LoVo (cell line): Measurements from ENCODE around the gene HIPK3.
A peak's percentile ranks its signal among the peaks of the same experiment; 100 is the strongest.
"Not testable (repeated sequence)": the region's sequence is repeated elsewhere in the genome, so short reads cannot be mapped to it uniquely, and the experiment has no call there.

Experiments used
- DNase-seq: peaks from one replicate; pipeline ENCODE4 v3.0.0-alpha.2; 2016; ENCODE audit warnings: low spot score

The HIPK3 gene

DNA sequence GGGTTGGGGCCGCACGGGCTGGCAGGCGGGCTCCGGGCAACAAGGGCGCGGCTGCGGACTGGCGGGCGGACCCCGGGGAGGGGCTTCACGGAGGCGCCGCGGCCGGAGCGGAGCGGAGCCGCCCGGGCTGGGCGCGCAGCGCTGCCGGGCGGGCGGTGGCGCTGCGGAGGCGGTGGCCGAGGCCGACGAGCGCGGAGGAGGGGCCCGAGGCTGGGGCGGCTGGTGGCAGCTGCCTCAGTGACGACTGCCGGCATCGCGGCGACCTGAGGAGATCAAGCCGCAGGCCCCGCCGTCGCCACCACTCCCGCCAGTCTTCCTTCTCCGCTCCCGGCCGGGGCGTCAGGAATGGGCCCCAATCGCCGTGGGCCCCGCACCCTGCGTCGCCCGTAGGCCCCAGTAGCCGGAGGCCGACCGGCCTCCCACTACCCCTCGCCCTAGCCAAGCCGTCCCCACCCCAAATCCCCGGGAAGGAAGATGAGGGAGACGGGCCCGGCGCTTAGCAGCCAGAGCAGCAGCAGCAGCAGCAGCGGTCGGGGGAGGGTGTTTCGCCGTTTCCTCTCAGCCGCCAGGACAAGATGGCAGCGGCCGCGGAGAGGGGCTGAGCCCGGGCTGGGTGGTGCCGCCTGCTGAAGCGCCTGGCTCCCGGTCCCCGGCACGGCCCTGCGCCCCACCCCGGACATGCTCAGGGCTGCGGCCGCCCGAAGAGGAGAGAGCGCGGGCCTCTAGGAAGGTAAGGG lies at the start of gene HIPK3:
Gene HIPK3, plus strand, starts transcription at position 222 of the 737 bp plus-strand sequence.
- peak; percentile 88 for DNase-seq

DNA sequence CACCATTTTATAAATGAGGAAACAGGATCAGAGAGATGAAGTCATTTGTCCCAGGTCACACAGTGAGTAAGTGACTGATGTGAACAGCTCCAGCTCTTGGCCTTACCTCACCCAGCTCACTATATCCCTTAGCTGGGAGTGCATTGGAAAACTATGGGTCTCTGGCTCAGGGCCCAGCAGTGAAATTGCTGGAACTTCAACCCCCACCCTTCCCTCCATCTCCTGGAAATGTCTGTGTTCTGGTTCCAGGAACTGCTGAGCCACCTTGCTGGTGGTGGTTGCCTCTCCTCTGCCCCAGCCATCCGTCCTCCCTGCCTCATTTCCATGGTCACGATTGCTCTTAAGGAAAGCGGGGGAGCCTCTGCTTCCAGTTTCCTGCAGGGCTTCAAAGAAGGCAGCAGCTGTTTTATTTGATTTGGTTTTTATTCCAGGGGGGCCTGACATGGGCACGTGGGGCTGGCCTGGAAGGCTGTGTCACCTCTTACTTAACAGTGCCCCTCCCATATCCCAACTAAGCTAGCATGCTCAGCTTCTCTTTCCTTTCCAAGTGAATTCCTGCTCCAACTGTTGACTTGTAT lies 49.7 kb upstream of the HIPK3 start:
- DNase-seq = no peak

DNA sequence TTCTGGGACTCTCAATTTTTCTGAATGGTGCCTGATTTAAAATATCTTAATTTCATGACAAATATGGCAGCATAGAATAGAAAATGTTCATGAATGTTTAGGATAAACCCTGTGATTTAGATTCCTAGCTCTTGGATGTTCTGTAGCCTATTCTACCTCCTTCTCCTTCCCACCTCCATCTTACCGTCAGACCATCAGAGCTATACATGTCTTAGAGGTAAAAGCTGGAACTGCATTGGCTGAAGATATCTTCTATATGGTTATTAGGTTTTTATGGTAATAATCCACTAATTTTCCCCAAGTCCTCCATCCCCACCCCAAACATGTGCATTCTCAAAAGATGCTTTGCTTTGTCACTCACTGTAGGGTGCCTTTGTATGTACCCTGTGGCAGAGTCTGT lies 49.0 kb upstream of the HIPK3 start:
- DNase-seq = no peak

DNA sequence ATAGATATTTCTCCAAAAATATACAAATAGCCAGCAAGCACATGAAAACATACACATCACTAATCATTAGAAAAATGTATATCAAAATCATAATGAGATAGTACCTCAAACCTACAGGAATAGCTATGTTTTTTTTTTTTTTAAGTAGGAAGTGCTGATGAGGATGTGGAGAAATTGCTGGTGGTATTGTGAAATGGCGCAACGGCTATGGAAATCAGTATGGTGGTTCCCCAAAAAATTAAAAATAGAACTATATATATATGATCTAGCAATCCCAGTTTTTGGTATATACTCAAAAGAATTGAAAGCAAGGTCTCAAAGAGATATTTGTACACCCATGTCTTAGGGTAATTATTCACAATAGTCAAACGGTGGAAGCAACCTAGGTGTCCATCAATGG lies 46.0 kb upstream of the HIPK3 start:
- no peak for DNase-seq

DNA sequence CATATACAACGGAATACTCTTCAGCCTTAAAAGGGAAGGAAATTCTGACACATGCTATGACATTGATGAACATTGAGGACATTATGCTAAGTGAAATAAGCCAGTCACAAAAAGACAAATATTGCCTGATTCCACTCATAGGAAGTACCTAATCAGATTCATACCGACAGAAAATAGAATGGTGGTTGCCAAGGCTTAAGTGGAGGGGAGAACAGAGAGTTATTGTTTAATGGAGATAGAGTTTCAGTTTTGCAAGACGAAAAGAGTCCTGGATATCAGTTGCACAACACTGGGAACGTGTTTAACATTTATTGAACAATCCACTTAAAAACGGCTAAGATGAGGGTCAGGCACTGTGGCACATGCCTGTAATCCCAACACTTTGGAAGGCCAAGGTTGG lies 45.6 kb upstream of the HIPK3 start:
- DNase-seq = no peak

DNA sequence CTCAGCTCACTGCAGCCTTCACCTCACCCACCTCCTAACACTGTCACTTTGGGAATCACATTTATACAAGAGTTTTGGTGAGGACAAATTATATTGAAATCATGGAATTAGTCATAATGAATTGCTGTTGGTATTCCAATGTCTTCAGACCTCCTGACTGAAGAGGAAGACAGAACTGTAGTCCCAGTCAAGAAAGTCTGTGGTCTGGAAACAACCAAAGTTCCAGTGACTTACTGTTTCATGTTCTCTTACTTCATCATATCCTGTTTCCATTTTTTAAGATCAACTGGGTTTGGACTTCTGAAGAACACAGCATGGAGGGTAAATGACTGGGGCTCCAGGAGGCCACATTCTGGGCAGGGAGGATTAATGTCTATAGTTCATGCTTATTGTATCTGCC lies 43.0 kb upstream of the HIPK3 start:
- DNase-seq = no peak

DNA sequence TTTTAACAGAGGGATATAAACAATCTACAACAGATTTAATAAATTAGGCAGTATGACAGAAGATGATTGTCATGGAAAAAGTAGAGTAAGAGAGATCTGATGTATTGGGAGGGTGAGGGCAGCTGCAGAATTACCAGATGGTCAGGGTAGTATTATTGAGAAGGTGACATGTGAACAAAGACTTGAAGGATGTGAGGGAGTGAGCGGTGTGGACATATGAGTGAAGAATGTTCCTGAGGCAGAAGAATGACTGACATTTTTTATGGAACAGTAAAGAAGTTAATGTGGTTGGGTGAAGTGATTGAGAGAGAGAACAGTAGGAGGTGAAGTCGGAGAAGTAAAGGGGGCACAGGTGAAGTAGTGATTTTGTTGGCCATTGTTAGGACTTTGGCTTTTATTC lies 42.4 kb upstream of the HIPK3 start:
- no peak for DNase-seq

DNA sequence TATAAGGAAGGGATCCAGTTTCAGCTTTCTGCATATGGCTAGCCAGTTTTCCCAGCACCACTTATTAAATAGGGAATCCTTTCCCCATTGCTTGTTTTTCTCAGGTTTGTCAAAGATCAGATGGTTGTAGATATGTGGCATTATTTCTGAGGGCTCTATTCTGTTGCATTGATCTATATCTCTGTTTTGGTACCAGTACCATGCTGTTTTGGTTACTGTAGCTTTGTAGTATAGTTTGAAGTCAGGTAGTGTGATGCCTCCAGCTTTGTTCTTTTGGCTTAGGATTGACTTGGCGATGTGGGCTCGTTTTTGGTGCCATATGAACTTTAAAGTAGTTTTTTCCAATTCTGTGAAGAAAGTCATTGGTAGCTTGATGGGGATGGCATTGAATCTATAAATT lies 40.5 kb upstream of the HIPK3 start:
- DNase-seq = not testable (repeated sequence)

DNA sequence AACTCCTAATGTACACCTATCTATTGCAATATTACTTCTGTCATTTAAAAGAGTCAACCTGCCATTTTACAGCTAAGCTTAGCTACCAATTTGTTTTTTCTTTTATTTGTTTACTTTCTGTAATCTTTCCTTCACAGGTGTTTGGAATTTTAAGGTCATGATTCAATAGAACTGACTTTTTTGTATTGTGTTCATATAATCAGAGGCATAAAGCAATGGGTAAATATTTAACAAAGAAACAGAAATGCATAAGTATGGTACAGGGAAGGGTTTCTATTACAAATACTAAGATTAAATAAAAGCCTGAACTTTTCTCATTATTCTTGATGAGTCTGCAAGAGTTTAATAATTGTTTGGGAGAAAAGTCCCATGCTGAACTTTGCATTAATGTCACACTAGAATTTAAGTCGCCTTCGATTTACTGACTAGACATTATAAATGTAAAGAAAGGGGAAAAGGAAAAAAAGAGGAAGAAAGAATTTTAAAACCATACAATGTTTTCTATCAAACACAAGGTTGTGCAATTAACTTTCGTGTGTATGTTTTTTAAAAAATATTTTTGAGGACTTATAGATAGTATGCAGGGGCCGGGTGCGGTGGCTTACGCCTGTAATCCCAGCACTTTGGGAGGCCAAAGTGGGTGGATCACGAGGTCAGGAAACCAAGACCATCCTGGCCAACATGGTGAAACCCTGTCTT lies 35.0 kb upstream of the HIPK3 start:
- no peak for DNase-seq

DNA sequence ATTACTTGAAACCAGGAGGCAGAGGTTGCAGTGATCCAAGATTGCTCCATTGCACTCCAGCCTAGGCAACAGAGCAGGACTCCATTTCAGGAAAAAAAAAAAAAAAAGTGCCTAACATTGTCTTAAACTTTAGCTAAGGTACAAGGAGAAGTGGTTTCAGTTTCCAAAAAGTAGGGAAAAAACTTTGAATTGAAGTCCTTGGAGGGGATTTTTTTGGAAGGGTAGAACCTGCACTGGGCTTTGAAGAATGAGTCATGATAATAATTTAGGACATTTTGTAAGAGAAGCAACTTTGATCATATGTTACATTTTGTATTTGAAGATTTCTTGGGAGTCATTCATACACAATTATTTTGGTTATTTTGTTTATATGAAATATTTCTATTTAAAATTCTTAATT lies 31.8 kb upstream of the HIPK3 start:
- no peak for DNase-seq

DNA sequence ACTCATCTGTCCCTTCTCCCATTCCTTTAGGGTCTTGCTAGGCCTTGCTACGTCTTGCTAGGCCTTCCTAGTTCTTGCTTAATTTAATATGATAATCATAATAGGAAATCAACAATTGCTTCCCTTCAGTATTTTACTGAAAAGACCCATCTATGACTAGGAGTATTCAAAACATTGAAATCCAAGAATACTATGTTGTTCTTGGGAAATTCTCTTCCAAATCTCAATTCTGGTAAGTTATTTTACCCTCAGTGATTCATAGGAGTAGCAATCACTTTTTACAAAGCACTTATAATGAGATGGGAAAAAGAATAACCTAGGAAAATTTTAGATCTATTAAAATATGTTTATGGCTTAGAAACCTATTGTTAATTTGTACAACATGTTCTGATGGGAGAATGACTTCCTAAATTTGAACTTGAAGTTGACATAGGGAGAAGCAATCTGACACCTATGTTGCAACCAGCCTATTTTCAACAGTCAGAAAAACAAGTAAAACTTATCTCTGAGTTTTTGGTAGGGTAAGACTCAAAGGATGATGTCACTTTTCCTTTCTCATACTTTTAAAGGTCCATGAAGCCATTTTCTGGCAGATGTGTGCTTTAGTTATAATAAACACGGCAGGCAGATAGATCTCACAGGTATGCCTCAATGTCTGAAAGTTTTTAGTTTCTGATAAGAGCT lies 29.5 kb upstream of the HIPK3 start:
- no peak for DNase-seq

DNA sequence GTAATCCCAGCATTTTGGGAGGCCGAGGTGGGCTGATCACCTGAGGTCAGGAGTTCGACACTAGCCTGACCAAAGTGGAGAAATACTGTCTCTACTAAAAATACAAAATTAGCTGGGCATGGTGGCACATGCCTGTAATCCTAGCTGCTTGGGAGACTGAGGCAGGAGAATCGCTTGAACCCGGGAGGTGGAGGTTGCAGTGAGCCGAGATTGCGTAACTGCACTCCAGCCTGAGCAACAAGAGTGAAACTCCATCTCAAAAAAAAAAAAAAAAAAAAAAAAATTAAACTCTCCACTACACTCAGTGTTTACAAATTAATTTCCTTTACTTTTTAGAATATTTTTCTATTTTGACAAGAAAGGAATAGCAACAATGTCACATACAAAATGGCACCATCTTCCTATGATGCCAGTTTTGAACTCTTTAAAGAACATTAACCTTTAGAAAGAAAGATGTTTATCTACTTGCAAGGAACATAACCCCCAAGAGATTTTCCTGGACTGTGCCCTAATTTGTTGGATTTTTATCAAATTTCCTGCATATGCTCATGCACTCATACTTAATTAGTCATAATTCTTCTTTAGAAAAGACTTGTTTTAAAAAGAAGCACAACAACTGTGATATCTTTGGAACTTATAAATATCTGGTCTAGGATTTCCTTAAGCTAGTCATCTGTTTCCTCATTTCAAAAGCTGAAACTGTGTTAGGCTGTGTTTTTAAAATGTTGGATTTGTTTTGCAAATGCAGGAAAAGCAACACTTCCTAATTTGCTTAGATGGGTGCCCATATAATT lies 22.6 kb upstream of the HIPK3 start:
- DNase-seq = no peak

DNA sequence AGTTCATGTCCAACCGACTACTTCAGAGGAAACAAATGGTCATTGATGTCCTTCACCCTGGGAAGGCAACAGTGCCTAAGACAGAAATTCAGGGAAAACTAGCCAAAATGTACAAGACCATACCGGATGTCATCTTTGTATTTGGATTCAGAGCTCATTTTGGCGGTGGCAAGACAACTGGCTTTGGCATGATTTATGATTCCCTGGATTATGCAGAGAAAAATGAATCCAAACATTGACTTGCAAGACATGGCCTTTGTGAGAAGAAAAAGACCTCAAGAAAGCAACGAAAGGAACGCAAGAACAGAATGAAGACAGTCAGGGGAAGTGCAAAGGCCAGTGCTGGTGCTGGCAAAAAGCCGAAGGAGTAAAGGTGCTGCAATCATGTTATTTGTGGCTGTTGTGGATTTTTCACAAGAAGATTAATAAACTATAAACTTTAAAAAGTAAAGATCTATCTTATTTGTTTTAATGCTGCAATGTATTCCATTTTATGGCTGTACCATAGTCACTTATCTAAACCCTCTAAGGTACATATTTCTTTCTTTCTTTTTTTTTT lies 20.1 kb upstream of the HIPK3 start:
- DNase-seq = no peak

DNA sequence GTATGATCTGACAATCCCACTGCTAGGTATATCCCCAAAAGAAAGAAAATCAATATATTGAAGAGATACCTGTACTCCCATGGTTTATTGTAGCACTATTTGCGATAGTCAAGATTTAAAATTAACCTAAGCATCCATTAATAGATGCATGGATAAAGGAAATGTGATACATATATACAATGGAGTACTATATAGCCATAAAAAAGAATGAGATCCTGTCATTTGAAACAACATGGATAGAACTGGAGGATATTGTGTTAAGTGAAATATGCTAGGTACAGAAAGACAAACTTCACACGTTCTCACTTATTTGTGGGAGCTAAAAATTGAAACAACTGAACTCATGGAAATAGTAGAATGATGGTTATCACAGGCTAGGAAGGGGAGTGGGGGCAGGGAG lies 14.6 kb upstream of the HIPK3 start:
- no peak for DNase-seq

DNA sequence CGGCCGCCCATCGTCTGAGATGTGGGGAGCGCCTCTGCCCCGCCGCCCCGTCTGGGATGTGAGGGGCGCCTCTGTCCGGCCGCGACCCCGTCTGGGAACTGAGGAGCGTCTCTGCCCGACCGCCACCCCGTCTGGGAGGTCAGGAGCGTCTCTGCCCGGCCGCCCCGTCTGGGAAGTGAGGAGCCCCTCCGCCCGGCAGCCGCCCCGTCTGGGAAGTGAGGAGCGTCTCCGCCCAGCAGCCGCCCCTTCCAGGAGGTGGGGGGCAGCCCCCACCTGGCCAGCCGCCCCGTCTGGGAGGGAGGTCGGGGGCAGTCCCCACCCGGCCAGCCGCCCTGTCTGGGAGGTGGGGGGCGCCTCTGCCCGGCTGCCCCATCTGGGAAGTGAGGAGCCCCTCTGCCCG lies 13.5 kb upstream of the HIPK3 start:
- DNase-seq = not testable (repeated sequence)

DNA sequence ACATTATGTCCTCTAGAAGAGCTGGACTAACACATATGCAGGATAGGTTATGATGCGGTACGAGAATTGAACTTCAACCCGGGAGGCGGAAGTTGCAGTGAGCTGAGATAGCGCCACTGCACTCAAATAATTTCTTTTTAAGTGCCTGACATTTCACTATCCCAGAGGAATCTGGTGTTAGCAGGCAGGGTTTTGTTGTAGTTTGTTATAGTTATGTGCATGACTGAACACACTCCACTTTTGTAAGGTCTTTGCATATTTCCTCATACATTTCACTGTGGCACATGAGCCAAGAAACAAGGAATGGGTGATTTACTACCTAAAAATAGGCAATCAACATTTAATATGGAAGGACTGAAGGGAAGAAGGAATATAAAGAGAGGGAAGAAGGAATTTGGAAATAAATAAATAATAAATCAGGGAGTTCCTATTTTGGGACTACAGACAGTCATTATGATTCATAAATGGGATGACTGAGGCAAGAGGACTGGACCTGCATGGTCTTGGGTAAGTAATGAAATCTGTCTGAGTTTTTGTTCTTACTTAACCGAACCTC lies 8.7 kb upstream of the HIPK3 start:
- DNase-seq = no peak

DNA sequence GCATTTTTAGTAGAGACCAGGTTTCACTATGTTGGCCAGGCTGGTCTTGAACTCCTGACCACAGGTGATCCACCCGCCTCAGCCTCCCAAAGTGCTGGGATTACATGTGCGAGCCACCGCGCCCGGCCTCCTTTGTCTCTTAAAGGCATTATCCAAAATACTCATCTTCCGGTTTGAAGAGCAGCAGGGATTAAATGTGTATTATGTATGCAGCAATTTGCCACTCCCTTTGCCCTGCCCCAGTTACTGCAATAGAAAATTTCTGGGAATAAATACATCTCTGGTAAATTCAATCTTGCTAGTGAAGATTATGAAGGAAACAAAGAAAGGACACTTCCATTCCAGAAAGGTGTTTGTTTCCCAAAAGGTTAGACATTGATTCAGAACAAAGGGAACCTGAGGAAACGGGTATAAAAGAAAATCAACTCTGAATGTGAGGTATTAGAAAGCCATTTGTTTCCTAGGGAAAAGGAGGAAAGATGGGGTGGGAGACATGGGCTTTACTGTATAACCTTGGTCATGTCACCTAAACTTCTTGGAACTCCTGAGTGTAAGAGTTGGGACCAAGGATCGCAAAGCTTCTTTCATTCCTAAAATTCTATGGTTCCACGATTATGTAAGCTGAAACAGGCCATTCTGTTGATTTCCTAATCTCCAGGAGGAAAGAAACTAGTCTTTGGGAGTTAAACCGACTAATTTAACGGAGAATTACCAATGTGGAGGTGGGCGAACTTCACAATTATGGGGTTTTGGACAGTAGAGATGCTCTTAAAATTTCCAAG lies 959 bp upstream of the HIPK3 start:
- DNase-seq = no peak

DNA sequence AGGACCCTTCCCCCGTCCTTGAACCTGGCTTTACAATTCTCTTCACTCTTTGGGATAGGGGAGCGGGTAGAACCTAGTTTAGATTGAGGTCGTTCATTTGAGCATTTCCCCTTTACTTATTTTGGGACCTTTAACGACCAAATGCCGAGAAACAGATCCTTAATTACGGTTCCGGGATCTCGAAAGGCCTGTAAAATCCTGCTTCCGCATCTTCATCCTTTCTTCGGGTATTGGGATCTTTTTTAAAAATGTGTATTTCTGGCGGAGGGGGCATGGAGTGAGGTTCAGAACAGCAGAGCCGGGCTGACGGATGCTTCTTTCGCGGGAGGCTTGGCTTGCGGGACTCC lies 395 bp upstream of the HIPK3 start:
- DNase-seq = no peak

DNA sequence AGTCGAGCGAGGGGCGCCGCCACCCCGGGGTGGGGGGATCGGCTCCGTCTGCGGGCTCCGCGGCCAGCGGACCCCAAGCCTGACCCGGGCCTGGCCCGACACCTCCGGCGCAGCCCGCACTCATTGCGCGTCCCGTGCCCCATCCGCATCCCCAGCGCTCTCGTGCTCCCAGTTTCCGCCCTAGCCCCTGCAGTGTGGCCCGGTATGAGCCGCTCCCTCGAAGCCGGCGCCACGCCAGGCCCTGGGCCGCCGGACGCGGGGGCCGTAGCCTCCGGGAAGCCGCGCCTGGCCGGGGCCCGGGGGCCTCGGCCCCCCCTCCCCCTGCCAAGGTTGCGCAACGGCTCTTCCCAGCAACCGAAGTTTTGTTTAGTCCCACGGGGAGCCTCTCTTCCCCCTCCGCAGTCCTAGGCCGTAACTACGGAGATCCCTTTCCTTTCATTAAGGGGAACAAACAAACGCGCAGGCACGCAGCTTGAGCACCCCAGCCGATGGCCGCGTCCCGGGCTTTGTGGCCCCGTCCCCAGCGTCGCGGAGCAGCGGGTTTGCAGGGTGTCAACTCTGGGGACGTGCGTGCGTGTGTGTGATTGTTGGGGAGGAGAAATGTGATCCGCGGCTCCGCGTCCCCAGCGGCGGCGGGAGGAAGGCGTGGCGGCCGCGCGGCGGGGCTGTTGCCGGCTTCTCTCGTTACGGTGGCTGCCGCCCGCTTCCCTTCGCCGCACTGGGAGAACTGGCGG lies 883 bp downstream of the HIPK3 start:
- DNase-seq = peak; percentile 63

DNA sequence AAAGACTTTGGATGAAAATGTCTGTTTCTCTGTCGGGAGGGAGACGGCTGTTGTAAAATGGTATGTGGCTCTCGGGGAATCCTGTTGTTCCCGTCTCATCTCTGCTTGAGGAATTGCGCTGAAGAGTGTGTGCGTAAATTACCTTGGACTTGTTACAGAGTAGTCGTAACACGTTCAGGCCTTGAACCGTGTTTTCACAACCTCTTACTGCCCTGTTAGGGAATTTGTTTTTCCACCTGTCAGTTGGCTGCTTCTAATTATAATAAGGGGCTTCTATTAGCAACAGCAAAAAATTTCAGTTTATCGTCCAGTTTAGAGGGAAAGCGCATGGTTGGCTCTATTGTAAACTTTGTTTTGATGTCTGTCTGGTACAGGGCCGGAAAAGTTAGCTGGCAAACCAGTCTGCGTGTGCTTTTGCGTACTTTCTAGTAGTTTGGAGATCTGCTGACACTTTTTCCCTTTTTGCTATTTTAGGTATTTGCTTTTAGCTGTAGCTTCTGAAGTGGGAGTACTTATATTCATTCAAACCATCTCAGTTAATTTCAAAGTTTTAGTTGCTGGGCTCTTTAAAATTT lies 1.5 kb downstream of the HIPK3 start:
- DNase-seq = no peak
